NCI-H2171 (cell line): ENCODE measurements around the gene CERKL.
A peak's percentile ranks its signal among the peaks of the same experiment; 100 is the strongest.

ENCODE experiments used
- DNase-seq: peaks from one replicate; lab custom pipeline; 2025; lab: John Stamatoyannopoulos, UW

Gene CERKL

DNA sequence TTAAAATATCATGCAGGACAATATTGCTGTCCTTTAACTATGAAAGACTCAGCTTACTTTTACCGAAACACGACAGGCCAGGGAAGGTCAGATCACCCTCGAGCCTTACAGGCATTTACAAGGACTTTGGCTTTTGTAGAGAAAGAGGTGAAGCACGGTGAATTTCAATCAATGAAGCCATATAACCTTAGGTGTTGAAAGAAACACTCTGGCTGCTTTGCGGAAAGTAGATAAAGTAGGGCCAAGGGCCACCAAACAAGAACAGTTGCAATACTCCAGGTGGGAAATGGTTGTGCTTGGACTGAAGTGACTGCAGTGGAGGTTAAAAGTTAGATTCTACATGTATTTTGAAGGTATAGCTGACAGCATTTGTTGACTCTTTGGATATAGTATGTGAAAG lies 80.5 kb downstream of the CERKL start:
- no peak for DNase-seq

DNA sequence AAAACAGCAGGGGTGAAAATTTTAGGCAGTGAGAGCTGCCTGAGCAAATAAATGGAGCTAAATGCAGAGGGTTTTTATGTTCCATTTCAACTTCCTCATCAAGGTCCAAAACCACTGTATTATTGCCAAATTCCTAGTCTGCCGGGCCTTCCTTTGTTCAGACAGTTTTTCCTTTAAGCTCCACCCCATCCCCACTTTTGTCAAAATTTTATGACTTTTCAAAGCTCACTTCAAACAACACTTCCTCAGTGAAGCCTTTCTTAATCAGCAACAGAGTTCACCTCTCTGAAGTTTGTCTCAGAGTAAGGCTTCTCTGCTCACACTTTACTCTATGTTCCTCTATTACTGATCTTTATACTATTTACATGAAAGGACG lies 81.3 kb downstream of the CERKL start:
- DNase-seq: no peak

DNA sequence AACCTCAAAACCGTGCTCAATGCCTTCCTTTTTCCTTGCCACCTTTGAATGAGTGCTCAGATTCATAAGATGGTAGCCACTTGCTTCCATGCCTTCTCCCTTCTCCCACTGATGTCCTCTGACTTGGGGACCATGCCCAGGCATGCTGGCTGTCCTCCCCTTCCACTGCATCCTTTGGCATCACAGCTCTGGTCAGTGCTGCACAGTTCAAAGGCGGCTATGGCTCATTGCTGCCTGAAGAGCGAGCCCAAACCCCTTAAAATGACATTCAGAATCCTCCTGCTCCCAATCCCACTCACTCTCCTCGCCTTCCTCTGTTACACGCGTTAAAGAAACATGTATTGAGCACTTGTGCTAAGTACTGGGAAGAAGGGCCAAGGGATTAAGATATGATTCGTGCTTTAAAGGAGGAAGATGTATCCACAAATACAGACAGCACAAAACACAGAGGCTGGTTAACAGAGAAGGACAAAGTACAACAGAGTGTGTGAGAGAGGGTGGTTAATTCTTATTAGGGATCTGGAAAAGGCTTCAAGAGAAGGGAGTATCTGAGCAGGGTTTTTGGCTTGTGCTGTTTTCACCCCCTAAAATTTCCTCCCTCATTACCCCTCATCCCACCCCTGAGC lies 81.8 kb downstream of the CERKL start:
- no peak for DNase-seq

DNA sequence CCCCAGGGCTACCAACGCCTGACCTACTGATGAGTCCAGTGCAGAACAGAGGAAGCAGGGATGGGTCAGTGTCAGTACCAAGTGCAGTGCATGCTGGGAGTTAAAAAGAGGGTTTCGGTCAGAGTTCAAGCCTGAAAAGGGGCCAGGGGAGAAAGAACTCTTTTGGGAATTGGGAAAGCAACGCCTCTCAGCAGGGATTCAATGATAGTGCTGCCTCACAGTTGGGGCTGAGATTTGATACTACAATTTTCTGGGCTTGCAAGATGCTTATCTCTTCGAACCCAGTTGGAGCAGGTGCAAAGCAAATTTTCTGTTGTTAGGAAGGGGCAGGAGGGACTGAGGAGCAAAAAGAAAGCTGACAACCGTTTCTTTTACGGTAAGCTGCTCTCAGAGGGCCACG lies 82.6 kb downstream of the CERKL start:
- peak; percentile 94 for DNase-seq

DNA sequence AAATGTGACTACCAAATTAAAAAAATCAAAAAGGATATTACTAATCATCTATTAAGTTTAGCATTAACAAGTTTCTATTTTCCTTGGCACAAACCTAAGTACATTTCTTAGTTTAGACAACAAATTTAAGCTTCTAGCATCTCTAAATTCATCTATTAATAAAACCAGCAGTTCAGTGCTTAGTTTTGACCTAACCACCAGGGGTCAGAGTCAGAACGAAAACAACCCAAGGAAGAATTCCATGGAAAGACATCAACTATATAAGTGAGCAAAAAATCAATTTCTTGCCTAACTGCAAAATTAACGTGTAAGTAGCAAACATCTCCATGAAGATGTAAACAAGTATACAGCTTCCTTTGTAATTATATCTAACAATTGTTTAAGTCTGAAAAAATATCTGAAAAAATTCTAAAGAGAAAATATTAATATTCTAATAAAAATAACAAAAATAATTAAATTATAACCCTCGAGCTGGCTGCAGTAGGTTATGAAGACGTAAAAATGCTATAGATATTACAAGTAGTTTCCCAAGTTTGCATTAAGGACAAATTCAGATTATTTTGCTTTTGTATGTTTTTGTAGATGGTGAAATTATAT lies 83.7 kb downstream of the CERKL start:
- DNase-seq: peak; percentile 34

DNA sequence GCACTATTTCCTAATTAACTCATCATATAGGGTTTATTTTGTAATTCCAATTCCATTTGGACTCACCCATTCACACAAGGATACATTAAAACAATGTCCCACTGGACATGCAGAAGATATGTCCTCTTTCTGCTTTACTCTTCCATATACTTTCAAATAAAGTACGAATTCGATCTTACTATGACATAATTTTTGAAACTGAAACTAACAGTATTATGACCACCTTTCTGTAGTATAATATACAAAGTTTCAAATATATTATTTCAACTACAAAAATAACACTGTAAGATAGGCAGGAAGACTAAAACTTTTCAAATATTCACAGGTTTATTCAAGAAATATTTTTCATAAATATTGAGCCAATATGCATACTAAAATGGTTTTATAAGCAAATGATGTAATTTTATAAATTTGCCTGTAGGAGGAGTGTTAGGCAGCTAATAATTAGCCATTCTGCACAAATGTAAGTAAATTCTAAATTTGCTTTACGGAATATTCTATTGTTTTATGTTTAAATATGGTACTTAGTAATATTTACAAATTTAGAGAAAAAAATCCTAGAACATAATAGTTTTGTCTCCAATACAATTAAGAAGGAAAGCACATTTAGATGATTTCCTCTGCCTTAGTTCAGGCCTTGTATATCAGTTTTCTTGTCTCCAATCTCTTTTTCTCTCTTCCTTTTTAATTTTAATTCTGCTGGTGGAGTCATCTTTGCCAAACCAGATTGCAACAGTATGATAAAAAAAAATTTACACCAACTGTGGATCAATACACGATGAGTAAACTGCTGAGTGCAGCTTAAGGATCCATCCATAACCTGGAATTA lies 85.9 kb downstream of the CERKL start:
- no peak for DNase-seq

DNA sequence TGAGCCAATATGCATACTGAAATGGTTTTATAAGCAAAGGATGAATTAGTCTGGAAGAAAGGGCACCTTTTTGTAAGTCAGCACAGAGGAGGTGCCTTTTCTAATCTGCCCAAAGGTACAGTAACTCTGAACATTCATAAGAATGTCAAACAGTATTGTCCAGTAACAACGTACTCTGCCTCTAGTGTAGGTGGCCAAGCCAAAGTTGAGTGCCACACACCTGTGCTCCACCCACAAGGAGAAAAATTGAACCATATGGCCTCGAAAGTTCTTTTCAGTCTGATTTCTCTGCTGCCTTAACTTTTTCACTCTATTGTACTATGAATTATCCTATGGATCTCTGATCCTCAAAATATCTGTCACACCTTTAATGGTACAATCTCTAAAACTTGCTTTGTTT lies 86.8 kb downstream of the CERKL start:
- no peak for DNase-seq

DNA sequence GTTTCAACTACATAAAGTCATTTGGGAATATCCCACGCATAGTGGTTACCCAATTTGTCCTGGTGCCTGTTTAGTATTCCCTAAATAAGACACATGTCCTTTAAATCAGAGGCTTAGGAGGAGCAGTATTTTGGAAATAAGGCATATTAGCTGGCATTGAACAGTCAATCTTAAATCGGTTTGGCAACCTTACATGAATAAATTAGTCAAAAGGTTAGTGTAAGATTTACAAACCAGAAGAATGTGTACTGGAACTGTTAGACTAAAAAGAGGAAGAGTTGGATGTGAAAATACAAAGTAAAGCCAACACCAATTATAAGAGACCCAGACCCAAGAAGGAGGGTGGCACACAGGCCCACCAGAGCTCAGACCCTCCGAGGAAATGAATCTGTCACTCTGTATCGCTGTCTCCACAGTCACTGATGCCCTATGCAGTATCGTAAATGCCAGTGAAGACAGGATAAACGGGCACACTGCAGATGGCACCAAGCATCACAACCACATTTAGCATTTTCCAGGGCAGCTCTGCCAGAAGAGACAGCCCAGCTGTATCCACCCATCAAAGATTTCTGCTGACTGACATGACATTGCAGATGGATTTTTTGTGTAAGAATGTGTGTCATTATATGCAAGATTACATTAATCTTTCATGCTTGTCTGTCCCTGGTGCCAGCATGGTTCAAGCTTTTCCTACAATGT lies 90.4 kb downstream of the CERKL start:
- no peak for DNase-seq

DNA sequence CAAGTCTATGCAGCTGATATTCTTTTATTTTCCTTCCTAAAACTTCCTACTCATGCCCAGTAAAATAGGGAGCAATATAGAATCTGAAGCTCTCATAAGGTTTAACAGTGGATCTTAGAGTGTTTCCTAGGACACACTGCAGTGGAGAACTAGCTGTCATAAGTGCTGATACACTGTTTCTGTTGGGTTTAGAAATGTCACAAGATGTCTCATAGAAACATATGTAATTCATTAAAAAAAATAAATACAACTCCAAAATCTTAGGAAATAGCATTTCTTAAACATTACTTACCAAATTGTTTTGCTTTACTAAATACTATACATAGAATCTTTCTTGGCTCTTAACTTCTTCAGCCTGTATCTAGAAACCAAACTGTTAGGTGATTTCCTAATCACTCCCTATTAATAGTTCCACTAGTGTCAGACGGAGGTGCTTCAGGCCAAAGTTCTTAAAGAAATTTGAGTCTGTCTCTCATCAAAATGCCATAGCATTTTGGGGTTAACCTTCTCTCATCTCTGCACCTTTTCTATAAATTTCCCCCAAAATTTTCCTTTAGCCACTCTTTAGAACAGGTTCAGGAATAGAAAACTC lies 93.7 kb downstream of the CERKL start:
- no peak for DNase-seq

DNA sequence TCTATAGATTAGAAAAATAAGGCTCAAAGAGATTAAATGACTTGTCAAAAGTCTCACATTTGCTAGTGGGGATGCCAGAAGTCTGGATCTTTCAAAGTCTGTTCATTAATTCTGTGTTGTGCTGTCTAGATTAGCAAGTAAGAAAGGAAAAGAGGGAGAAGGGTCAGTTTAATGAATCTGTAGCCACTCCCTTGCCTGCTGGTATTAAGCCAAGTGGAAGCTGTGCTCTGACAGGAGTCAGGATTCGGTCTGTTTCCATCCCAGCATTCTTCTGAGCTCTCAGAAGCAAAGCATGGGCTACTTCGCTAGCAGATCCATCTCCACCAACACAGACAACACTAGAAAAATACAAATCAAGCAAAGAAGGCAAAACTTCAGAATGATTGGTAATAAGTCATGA lies 98.5 kb downstream of the CERKL start:
- no peak for DNase-seq

DNA sequence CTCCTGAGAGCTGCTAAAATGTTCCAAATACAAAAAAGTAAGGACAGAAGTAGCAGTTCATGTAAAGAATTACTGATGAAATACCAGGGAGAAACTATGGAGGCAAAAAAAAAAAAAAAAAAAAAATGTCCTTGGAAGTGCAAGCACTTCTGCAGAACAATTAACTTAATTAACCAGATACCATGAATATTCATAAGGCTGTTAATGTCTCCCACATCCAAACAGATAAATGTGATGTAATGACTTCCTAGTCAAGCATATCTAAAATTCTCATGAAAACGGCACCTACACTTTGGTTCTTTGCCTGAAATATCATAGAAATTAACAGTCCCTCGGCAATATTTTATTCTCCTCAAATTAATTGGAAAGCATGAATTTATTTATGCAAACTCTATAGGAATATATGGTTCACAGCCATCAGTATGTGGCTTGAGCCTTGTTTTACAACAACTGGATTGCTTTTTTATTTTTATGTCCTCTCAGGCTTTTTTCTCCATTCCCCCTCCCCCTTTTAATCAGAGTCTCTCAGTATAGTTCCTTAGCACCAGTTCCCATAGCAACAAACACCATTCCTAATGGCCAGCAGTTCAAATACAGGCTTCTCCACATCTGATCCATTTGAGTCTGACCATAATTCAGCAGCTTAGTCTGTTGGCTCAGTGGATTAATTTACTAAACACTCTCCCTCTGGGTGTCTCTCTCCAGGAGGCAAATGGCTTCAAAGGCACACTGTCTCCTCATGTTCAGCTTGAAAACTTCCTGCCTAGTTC lies 102.7 kb downstream of the CERKL start:
- DNase-seq: no peak

DNA sequence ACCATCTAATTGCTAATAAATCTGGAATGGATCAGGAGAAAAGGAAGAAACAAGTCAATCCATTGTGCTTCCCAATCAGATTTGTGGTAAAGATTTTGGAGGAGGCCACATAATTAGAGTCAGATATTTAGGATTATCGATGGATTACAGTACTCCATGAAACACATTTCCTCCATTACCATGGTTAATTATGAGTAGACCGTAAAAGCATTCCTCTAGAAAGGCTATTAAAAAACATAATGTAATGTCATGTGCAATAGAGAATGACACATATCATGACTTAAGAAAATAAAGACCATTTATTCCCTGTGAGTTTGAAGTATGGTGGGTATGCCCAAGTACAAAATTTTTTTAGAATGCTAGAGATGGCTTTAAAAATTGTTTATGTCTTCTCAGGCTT lies 103.7 kb downstream of the CERKL start:
- DNase-seq: no peak

DNA sequence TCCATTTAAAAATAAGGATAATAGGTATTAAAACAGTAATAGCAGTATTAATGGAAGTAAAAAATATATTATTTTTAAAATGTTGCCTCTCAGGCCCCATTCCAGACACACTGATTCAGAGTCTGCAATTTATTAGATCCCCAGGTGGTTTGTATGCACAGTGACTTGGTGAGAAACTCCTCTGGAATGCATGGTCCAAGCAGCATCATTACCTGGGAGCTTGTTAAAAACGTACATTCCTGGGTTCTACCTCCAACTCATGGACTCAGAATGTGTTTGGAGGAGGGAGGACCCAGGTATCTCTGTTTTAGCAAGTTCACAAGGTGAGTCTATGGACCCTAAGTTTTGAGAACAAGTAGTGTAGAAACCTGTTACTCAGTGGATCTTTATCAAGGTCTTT lies 104.1 kb downstream of the CERKL start:
- DNase-seq: no peak

DNA sequence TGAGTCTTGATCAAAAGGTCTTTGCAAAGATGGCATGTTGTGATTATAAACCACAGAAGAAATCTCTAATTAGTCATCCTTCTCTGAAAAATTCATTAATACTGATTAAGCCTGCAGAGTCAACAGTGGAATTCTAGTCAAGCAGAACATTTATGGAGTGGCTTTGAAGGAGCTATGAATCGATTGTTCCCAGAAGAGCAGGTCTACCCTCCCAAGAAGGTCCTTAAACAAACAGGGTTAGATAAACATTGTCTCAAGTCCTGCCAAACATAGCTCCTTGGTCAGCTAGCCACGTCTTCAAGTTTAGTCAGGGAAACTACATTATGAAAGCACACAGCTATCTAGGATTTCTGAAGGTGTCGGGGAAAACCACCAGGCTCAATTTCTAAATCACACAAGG lies 110.8 kb downstream of the CERKL start:
- no peak for DNase-seq

DNA sequence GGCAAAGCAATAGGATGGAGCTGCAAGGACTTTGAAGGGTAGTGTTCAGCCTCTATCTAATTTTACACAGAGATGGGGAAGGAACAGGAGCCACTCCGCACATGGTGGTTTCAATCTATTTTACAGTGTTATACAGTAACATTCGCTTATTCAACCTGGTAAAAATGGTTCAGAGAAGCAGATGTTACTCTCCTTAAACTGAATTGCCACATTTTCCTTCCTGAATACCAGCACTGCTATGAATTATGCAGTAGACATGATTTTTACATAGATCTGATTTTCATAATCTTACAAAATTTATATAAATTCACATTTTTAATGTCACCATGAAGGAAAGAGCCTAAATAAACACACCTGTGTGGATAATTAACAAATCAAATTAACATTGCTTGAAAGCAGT lies 114.7 kb downstream of the CERKL start:
- no peak for DNase-seq

DNA sequence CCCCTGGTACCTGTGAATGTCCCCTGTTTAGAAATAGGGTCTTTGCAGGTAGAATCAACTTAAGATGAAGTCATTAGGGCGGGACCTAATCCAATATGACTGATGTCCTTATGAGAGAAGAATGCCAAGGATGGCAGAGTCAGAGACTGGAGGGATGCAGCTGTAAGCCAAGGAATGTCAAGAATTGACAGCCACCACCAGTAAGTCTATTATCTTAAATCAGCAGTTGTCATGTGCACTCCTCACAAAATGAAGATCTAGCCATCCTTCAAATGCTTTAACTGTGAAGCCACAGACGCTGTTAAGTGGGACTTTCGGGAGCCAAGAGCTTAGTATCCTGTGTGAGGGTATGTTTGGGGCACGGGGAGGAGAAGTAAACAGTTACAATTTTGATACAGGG lies 116.5 kb downstream of the CERKL start:
- no peak for DNase-seq

DNA sequence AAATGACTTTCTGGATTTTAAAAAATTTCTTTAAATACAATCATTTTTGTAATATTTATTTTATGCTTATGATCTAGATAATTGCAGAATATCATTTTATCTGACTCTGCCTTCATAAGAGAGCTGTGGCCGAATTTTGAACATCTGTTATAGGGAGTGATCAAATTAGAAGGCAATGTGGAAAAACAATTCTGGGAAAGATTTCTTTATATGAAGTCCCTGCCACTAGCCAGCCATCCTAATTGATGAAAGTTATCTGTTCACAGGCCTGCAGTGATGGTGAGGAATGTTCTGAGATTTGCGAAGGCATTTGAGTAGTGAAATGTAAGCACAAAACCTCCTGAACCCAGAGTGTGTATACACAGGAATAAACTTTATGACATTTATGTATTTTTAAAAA lies 120.2 kb downstream of the CERKL start:
- DNase-seq: no peak

DNA sequence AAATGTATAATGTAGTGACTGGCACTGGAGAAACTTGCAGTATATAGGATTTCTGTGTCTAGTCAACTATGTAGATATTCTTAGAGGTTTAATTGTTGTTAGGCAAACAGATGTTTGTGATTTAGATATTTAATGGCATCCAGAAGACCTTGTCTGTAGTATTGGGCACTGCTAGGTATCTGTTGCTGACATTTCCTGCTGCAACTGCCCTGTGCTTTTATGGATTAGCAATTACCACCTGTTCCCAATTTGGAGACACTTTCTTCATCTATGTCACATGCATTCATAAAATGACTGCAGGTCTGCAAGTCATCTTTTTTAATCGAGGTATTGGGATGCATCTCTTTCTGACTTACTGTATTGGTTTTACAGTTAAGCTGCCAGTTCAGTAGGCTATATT lies 128.5 kb downstream of the CERKL start:
- DNase-seq: no peak

DNA sequence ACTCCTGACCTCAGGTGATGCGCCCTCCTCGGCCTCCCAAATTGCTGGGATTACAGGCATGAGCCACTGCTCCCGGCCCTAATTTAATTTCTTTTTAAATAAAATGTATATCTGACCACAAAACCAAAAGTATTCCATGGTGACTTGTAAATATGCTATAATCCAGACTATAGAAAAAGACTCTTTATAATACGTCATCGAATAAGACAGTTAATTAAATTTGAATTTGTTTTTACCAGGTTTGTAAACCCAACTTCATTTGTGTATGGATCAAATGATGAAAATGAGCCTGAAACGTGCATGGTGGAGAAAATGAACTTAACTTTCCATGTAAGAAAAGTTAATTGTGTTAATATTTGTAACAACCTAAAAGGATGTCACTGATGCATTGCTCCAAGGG lies 129.8 kb downstream of the CERKL start:
- no peak for DNase-seq

DNA sequence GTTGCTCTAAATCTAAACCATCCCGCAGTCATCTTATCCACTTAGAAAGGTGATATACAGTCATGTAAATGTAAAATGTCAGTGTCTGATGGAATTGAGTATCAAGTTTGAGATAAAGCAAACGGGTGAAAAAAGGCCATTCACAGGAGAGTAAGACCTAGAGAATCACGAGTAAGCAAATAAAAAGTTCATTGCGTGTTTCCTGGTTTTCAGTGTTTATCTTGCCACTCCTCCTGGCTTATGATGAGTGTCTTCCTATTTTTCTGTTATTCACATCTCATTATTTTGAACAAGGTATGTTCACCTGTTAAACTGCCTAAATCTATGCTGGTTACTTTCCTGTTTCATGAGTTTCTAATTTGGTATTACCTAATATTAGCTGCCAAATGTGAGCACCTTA lies 130.9 kb downstream of the CERKL start:
- DNase-seq: no peak

DNA sequence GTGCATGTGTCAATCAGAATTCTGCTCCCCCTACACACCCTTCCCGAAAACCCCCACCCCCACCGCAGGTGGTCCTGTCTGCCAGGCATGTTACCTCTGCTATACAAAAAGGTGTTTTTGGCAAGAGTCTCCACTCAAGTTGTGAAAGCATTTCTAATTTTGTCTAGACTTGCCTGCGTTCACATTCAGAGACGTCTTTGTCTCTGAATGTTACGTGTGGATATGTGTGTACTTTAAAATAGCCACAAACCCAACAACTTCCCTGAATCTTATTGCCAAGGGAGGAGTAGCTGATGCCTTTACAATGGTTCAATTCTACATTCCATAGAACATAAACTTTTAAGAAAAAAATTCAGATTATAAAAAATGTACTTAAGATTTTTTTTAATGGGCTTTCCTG lies 133.1 kb downstream of the CERKL start:
- DNase-seq: peak; percentile 36

DNA sequence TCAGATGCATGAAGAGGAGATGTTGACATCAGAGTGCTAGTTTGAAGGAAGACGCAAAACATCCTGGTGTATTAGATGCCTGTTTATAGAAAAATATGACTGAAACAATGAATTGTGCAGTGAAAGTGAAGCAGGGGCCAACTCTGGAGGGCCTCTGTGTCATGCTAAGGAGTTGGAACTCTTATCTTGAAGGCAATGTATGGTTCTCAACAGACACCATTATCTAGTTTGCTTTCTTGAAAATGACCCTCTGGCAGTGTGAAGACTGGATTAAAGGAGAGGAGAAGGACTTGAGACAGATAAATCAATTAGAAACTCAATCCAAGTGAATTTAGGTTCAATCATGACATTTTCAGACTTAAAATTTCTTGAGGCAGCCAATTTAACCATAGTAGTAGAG lies 136.7 kb downstream of the CERKL start:
- no peak for DNase-seq
